NCI-H1105 treated with DMSO at 0.1 percent for 48 hours (cell line): Measurements from ENCODE around the gene CLIP1.
A peak's percentile ranks its signal among the peaks of the same experiment; 100 is the strongest.
"Not testable (repeated sequence)": the region's sequence is repeated elsewhere in the genome, so short reads cannot be mapped to it uniquely, and the experiment has no call there.

Experiments used
- DNase-seq: peaks from one replicate; lab custom pipeline; 2025; lab: John Stamatoyannopoulos, UW

The CLIP1 gene

DNA sequence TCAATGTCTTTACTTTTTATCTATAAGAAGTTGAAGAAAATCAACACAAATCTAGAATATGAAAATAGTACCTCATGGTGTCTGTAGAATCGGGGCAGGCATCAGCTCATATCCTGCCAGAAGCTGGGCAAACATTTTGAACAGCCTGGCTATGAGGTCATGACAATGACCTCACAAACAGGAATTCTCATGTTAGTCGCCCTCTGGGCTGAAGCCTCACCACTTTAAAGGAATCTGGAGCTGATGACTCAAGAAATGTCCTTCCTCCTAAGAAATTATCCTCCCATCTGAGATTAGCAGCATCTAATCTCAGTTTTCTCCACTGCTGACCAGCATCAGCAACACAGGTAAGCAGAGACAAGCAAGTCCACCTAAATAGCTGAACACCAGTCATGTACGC lies 27.1 kb downstream of the CLIP1 start:
- no peak for DNase-seq

DNA sequence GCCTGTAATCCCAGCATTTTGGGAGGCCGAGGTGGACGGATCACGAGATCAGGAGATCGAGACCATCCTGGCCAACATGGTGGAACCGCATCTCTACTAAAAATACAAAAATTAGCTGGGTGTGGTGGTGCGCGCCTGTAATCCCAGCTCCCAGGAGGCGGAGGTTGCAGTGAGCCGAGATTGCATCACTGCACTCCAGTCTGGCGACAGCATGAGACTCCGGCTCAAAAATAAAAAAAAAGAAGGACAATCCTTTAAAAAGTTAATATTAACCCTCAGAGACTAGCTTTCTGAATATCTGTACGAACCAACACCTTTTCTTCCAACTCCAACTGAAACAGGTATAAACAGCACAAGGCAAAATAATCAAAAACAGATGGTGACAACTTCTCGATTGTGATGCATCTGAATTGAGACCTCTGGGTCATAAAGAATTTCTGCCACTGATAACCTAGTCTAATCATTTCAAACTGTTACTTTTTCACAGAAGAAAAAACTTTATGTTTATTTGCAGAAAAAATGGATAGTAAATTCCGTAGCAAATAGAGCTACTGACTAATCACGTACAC lies 27.8 kb downstream of the CLIP1 start:
- DNase-seq, result no peak

DNA sequence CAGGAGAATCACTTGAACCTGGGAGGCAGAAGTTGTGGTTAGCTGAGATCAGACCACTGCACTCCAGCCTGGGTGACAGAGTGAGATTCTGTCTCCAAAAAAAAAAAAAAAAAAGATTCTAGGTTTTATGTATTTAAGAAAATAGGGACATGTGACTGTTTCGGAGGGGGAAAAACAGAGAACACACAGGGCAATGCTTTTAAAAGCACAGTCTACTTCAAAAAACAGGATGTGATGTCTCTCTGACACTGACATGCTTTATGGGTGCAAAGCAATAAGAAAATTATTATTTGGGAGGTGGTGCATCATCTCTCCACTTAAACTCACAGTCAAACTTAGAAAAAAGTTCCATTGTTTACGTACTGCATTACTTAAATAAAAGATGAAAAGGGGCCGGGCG lies 28.7 kb downstream of the CLIP1 start:
- DNase-seq, result no peak

DNA sequence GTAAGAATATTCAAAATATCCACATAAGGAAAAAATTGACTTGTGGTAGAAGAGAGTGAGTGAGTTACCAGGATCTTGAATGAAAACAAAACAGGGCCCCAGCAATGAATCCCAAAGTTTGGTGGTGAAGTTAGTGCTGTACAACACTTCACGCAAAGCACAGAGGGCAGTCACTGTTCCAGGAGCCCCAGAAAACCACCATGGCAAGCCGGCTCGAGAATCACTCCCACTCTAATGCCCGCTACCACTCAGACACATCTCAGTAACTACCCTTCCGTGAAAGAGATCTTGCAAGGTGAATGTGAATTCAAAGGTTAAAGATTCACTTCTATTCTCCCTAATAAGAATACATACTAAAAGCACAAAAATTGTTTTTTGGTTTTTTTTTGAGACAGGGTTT lies 30.1 kb downstream of the CLIP1 start:
- DNase-seq, result no peak

DNA sequence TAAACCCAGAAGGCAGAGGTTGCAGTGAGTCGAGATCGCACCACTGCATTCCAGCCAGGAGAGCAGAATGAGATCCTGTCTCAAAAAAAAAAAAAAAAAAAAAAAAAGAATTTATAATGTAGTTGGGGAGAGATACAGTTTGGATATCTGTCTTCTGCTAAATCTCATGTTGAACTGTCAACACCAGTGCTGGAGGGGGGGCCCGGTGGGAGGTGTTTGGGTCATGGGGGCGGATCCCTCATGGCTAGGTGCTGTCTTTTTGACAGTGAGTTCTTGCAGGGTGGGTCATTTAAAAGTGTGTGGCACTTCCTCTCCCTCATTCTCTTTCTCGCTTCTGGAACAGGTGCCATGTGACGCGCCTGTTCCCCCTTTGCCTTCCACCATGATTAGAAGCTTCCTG lies 32.8 kb downstream of the CLIP1 start:
- no peak for DNase-seq

DNA sequence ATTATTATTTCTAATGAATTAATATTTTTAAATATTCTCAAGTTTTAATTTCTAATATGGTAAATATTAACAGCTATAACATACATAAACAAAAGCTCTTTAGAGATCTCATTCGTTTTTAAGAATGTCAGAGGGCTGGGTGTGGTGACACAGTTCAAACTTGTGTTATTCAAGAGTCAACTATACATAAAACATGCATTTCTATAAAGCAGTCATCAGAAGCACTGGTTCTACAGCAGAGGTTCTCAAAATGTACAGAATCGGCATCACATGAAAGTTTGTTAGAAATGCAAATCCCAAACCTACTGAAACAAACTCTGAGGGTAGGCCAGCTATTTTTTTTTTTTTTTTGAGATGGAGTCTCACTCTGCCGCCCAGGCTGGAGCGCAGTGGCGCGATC lies 34.6 kb downstream of the CLIP1 start:
- DNase-seq, result no peak

DNA sequence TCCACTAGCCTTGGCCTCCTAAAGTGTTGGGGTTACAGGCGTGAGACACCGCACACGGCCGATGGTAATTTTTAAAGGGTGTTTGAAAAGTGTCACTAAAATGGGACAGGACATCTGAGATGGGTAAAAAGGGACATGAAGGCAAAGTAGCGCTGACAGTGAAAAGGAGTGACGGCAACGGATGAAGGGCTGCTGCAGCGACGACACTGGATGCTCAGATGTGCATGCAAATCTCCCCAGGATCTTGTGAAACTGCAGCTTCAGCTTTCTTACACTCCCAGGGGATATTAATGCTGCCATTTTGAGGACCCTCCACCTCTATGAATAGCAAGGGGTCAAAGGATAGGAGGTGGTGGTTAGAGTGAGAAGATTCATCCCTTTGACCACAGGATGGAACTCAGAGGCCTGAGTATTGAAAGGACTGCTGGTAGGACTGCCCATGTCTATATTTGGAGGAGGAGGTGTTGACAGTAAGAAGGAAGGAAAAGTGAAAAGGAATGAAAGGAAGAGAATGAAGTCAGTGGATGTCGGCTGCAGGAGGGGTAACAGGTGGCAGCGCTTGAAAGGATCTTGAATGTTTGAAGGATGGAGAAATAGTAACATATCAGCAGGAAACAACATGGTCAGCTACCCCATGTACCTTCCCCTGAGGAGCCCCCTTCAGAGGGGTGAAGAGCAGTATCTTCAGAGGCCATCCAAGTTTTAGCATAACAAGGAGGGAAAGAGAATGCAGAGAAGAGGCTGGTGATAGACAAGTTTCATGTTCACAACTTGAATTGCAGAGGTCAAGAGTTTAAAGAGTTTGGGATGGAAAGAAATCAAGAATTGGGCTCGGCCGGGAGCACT lies 37.1 kb downstream of the CLIP1 start:
- DNase-seq, result no peak

DNA sequence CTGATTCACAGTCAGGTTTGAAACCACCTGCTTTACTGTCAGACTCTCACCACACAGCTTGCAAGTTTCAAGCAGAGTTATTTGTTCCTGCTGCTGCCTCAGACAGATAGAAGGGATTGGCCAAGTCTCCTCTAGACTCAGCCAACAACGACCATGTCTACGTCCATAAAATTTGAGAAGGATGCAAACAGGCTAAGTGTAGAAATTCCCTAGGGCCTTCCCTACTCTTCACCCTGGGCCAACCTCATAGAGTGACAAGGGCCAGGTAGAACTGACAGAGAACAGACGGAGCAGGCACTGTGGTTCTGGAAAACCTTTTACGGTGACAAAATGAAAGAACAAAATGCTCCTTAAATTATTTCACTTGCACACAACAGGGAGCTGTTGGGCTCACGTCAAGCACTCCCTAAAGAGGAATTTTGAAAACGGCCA lies 39.5 kb downstream of the CLIP1 start:
- DNase-seq, result no peak

DNA sequence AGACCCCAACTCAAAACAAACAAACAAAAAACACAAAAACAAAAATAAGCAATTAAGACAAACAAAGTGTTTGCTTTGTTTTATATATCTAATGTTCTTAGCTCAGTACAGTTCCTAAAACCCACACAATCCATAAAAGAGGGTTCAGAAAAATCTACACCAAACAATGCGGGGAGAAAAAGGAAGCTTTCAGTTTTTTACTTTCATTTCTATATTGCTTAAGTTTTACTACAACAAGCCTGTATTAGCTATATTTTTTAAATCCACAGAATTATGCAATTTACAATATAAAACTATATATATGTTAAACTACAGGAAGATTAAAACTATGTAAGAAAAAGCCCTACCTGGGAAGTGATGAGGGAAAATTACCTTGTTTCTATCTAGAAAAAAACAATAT lies 41.4 kb downstream of the CLIP1 start:
- no peak for DNase-seq

DNA sequence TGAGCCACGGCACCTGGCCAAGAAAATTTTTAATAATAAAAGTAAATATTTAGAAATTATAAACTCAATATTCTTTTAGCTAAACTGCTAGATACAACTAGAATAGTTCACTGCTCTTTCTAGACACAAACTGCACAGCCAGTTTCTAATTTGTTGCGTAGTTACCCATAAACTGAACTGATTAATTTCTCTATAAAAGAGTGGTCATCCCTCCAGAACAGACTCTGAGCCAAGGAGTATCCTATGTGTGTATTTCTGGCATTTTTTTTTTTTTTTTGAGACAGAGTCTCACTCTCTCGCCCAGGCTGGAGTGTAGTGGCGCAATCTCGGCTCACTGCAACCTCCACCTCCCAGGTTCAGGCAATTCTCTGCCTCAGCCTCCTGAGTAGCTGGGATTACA lies 45.7 kb downstream of the CLIP1 start:
- not testable (repeated sequence) for DNase-seq

DNA sequence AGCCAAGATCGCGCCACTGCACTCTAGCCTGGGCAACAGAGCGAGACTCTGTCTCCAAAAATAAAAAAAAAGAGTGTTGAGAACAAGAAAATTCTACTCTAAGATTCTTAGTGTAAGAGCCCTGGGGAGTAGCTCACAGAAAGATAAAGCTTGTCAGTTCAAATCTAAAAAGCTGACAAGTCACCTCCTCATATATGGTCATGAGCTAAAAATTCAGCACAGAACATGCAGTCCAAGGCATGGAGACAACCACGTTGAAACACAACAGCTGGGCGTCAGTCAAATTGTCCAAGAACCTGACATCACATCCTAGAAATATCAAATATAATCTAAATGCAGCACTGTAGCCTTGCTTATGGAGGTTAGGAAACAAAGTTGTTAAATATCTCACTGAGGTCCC lies 47.8 kb downstream of the CLIP1 start:
- no peak for DNase-seq

DNA sequence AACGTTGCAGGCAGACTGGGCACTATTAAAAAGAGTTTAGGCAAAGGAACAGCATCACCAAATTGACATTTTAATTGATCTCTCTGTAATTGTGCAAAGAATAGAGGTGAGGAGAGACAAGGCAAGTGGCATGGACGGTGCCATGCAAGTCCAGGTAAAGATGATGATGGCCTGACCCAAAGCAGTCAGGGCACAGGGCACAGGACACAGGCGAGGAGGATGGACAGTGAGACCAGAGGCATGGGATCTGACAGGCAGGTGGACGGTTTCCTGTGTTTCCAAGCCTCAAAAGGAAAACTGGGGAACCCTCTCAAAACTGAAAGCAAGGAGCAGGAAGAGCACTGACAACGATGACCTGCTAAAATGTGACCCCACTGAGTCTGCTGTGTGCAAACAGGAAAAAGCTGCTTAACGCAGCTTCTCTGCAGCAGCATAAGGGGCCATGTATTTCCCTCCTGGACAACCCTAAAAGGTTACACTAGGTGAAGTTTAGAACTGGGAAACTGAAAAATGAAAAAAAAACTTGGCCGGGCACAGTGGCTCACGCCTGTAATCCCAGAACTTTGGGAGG lies 50.9 kb downstream of the CLIP1 start:
- no peak for DNase-seq

DNA sequence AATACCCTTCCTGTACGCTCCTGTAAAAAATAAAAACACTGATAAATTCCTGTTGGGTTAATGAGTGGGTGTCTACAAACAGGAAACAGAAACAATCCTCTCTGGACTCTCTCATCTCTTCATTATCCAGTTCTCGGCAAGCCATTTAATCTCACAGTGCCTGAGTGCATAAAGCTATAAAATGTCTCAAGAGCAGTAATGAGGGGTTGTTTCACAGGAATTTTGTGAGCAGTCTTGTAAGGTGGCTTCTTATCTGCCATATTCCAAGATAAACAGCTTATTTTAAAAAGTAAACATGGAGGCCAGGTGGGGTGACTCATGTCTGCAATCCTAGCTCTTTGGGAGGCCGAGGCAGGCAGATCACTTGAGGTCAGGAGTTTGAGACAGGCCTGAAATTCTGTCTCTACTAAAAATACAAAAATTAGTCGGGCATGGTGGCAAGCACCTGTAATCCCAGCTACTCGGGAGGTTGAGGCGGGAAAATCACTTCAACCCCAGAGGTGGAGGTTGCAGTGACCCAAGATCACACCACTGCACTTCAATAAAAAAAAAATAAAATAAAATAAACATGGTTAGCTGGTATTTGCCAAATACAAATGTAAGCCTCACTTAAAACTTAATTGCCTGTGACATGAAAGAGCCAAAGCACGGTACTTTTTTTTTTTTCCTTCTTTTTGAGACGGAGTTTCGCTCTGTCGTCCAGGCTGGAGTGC lies 54.0 kb downstream of the CLIP1 start:
- DNase-seq, result peak; percentile 28

DNA sequence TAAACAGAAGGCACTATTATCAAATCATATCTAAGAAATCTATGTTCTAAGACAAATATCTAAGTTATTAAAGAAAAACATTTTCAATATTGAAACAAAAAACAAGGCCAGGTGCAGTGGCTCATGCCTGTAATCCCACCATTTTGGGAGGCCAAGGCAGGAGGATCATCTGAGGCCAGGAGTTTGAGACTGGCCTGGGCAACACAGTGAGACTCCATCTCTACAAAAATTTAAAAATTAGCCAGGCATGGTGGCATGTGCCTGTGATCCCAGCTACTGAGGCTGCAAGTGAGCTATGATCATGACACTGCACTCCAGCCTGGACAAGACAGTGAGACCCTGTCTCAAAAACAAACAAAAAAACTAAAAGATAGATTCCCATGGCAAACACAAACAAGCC lies 54.8 kb downstream of the CLIP1 start:
- not testable (repeated sequence) for DNase-seq

DNA sequence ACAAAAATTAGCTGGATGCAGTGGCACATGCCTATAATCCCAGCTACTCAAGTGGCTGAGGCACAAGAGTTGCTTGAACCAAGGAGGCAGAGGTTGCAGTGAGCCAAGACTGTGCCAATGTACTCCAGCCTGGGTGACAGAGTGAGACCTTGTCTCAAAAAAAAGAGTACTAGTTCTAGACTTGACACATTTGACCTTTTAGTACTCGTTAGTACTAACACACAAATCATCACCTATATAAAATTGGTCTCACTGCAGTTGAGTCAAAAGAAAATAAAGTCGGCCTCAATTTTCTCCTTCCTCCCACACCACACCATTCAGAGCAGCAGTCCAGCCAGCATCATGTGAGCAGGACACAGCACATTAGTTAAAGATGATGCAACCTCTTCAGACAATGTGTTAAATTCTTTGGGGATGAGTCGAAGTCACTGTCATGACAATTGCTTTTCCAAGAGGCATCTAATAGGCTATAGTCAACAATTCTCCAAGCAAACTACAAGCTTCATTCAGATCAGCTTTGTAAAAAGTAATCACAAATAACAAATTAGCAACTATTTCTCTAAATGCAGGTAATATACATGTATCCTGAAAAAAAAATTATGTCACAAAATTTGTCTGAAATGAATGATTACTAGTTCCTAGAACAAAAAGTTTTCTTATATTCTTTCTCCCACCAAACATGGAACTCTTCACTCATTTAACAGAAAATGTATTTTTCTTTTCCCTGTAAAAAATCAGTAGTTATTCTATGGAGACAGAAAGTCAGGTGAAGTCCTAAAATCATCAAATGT lies 55.6 kb downstream of the CLIP1 start:
- DNase-seq, result no peak

DNA sequence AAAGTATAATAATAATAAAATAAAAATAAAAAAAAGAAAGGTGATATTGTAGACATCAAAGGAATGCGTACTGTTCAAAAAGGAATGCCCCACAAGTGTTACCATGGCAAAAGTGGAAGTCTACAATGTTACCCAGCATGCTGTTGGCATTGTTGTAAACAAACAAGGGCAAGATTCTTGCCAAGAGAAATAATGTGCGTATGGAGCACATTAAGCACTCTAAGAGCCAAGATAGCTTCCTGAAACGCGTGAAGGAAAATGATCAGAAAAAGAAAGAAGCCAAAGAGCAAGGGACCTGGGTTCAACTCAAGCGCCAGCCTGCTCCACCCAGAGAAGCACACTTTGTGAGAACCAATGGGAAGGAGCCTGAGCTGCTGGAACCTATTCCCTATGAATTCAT lies 57.2 kb downstream of the CLIP1 start:
- DNase-seq, result not testable (repeated sequence)

DNA sequence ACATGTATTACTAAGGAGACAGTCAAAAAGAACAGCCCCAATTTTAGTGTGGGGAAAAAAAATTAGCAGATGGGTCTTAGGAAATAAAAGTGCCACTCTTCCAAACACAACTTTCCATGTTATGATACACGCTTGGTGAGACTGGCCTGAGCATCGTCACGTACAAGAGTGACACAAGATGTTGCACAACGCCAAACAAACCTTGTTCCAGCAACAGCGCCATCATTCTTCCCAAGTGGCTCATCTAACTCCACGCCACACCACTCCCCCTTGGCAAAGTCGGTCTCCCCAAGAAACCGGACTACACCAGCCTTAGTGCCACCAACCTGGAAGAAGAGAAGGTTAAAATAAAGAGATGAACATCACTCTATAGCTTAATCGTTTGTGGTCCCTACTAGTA lies 58.7 kb downstream of the CLIP1 start:
- no peak for DNase-seq

DNA sequence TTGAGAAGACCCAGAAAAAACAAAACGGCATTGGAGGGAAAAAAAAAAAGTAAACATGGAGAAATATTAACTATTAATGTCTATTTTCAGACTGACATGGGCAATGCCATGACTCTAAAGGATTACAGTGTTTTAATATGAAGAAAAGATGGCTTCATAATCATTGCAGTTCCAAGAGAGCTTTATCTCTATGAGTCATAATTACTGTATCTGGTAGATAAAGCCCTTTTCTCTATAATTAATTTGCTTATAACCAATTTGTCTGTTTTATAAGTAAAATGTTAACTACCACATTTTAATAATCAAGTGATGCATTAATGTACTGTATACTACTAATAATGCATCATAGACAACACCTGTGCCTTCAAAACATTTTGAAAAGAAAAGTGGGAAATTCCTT lies 59.7 kb downstream of the CLIP1 start:
- DNase-seq, result no peak

DNA sequence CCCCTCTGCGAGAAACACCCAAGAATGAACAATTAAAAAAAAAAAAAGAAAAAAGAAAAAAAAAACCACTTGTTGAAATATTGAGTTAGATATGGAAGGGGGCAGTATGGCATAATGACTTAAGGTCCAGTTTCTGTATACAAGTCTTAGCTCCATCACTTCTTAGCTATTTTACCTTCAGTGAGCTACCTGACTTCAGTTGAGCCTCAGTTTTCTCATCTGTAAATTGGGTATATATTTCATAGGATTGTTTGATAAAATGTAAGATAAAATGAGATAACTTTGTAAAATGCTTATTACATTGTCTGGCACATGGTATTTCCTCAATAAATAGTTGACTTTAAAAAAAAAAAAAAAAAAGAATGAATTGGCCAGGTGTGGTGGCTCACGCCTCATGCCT lies 64.1 kb downstream of the CLIP1 start:
- DNase-seq, result not testable (repeated sequence)

DNA sequence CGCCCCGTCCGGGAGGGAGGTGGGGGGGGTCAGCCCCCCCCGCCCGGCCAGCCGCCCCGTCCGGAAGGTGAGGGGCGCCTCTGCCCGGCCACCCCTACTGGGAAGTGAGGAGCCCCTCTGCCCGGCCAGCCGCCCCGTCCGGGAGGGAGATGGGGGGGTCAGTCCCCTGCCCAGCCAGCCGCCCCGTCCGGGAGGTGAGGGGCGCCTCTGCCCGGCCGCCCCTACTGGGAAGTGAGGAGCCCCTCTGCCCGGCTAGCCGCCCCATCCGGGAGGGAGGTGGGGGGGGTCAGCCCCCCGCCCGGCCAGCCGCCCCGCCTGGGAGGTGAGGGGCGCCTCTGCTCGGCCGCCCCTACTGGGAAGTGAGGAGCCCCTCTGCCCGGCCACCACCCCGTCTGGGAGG lies 64.9 kb downstream of the CLIP1 start:
- DNase-seq, result not testable (repeated sequence)

DNA sequence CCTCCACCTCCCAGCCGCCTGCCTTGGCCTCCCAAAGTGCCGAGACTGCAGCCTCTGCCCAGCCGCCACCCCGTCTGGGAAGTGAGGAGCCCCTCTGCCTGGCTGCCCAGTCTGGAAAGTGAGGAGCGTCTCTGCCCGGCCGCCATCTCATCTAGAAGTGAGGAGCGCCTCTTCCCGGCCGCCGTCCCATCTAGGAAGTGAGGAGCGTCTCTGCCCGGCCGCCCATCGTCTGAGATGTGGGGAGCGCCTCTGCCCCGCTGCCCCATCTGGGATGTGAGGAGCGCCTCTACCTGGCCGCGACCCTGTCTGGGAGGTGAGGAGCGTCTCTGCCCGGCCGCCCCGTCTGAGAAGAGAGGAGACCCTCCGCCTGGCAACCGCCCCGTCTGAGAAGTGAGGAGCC lies 65.5 kb downstream of the CLIP1 start:
- not testable (repeated sequence) for DNase-seq

DNA sequence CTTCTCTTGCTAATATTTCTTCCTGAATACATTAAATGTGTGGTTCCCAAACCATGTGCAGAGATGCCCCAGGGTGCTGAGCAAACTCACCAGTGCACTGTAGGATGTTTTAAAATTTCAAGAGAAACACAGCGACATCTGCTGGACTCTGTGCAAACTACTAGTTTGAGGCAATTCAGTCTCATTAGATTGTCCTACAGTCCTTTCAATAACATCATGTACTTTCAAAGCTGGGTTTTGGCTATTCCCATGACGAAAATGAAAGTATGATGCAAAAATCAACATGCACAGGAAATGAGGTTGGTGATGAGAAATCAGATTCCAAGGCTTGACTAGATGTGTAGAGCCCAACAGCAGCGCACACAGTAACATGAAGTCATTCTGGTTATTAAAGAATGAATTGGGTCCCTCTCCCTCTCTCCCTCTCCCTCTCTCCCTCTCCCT lies 66.3 kb downstream of the CLIP1 start:
- peak; percentile 42 for DNase-seq
